ENCODE data around the gene CHSY3.

CHSY3 gene

GRCh38 chr5:130023604-130024003 lies 119.3 kb downstream of the CHSY3 start:
- no peak for DNase-seq (ENCODE audit: low read depth, low spot score)

- no peak for DNase-seq (ENCODE audit: low read depth, low spot score)
Observed at GRCh38 chr5:130024006-130024405, 119.7 kb downstream of the CHSY3 start.

- no peak for DNase-seq (ENCODE audit: low read depth, low spot score)
Observed at GRCh38 chr5:130025511-130025910, 121.2 kb downstream of the CHSY3 start.

GRCh38 chr5:130032807-130033206 lies 128.5 kb downstream of the CHSY3 start:
- DNase-seq (ENCODE audit: low read depth, low spot score) = no peak

- no peak for DNase-seq (ENCODE audit: low read depth, low spot score)
Observed at GRCh38 chr5:130034566-130035210, 130.4 kb downstream of the CHSY3 start.

GRCh38 chr5:130035388-130035787 lies 131.1 kb downstream of the CHSY3 start:
- DNase-seq (ENCODE audit: low read depth, low spot score) = no peak

GRCh38 chr5:130037905-130038304 lies 133.6 kb downstream of the CHSY3 start:
- no peak for DNase-seq (ENCODE audit: low read depth, low spot score)

- no peak for DNase-seq (ENCODE audit: low read depth, low spot score)
Observed at GRCh38 chr5:130043834-130044233, 139.6 kb downstream of the CHSY3 start.

GRCh38 chr5:130045334-130045733 lies 141.1 kb downstream of the CHSY3 start:
- no peak for DNase-seq (ENCODE audit: low read depth, low spot score)

GRCh38 chr5:130050585-130050984 lies 146.3 kb downstream of the CHSY3 start:
- no peak for DNase-seq (ENCODE audit: low read depth, low spot score)

- DNase-seq (ENCODE audit: low read depth, low spot score) = no peak
Observed at GRCh38 chr5:130052752-130053151, 148.5 kb downstream of the CHSY3 start.

GRCh38 chr5:130055572-130055971 lies 151.3 kb downstream of the CHSY3 start:
- DNase-seq (ENCODE audit: low read depth, low spot score) = no peak

GRCh38 chr5:130061746-130062145 lies 157.5 kb downstream of the CHSY3 start:
- no peak for DNase-seq (ENCODE audit: low read depth, low spot score)

GRCh38 chr5:130063603-130064002 lies 159.3 kb downstream of the CHSY3 start:
- no peak for DNase-seq (ENCODE audit: low read depth, low spot score)

- DNase-seq (ENCODE audit: low read depth, low spot score) = no peak
Observed at GRCh38 chr5:130064484-130064883, 160.2 kb downstream of the CHSY3 start.

GRCh38 chr5:130065617-130066016 lies 161.4 kb downstream of the CHSY3 start:
- DNase-seq (ENCODE audit: low read depth, low spot score) = no peak

- no peak for DNase-seq (ENCODE audit: low read depth, low spot score)
Observed at GRCh38 chr5:130066644-130067043, 162.4 kb downstream of the CHSY3 start.

GRCh38 chr5:130067364-130067763 lies 163.1 kb downstream of the CHSY3 start:
- DNase-seq (ENCODE audit: low read depth, low spot score) = no peak

- no peak for DNase-seq (ENCODE audit: low read depth, low spot score)
Observed at GRCh38 chr5:130068101-130068500, 163.8 kb downstream of the CHSY3 start.

- DNase-seq (ENCODE audit: low read depth, low spot score) = no peak
Observed at GRCh38 chr5:130068988-130069387, 164.7 kb downstream of the CHSY3 start.

GRCh38 chr5:130074820-130075219 lies 170.6 kb downstream of the CHSY3 start:
- DNase-seq (ENCODE audit: low read depth, low spot score) = no peak

GRCh38 chr5:130077007-130077406 lies 172.7 kb downstream of the CHSY3 start:
- no peak for DNase-seq (ENCODE audit: low read depth, low spot score)

- no peak for DNase-seq (ENCODE audit: low read depth, low spot score)
Observed at GRCh38 chr5:130078661-130079060, 174.4 kb downstream of the CHSY3 start.
